CD4-positive, CD25-positive, alpha-beta regulatory T cell (primary cell): Measurements from ENCODE around the gene TPSG1. TPM values are rescaled to one million over a fixed set of nuclear protein-coding genes. Genes with fewer than 3 reads are reported as not detected.

Experiments
- ATAC-seq, 2 donors: fragments of 150-1000 bp; cut with Tn5 transposase; one replicate each; pipeline ENCODE4 v1.10.0; 2021; ENCODE audit warnings: low read depth in 2 of 2, moderate number of reproducible peaks in 2 of 2, moderate library complexity in 1 of 2
- DNase-seq, 3 donors: peaks; one replicate each; pipeline versions ENCODE4 v3.0.0 to v3.0.0-alpha.2; 2012 to 2022; ENCODE audit warnings: mixed read lengths in 1 of 3
- H3K27ac ChIP-seq: one replicate; pipeline ENCODE4 v1.7.0; 2013; ENCODE audit warnings: mild to moderate bottlenecking, low read length; ENCODE audit not compliant: insufficient read depth, poor library complexity, severe bottlenecking
- H3K27me3 ChIP-seq: one replicate; pipeline ENCODE4 v1.7.0; 2013; ENCODE audit warnings: low read length; ENCODE audit not compliant: control insufficient read depth, insufficient read depth
- H3K36me3 ChIP-seq: one replicate; pipeline ENCODE4 v1.7.0; 2013; ENCODE audit warnings: mild to moderate bottlenecking, low read length, moderate library complexity; ENCODE audit not compliant: control insufficient read depth, insufficient read depth
- H3K4me1 ChIP-seq: 2 replicates; pipeline ENCODE4 v1.7.0; 2013; ENCODE audit warnings: mild to moderate bottlenecking, low read length; ENCODE audit not compliant: insufficient read depth, control insufficient read depth, poor library complexity, severe bottlenecking
- H3K4me3 ChIP-seq: one replicate; pipeline ENCODE4 v1.7.0; 2013; ENCODE audit warnings: low read depth, mild to moderate bottlenecking, low read length, moderate library complexity
- H3K9me3 ChIP-seq, 2 experiments: 1 replicate in 1 of 2; 2 replicates in 1 of 2; pipeline ENCODE4 v1.7.0; 2013; ENCODE audit warnings: low read length in 2 of 2, mild to moderate bottlenecking in 1 of 2, moderate library complexity in 1 of 2; ENCODE audit not compliant: control insufficient read depth in 2 of 2
- H3K27ac Mint-ChIP-seq, 3 donors: one replicate each; pipeline ENCODE4 v1.8.0; 2020 to 2022; ENCODE audit warnings: mild to moderate bottlenecking in 3 of 3, mixed read lengths in 3 of 3, moderate library complexity in 2 of 3
- H3K27me3 Mint-ChIP-seq: one replicate; pipeline ENCODE4 v1.8.0; 2022; ENCODE audit warnings: mild to moderate bottlenecking, mixed read lengths
- H3K36me3 Mint-ChIP-seq: one replicate; pipeline ENCODE4 v1.8.0; 2020; ENCODE audit warnings: mixed read lengths
- H3K4me1 Mint-ChIP-seq, 4 donors: one replicate each; pipeline ENCODE4 v1.8.0; 2020 to 2022; ENCODE audit warnings: mixed read lengths in 4 of 4, mild to moderate bottlenecking in 1 of 4
- H3K4me3 Mint-ChIP-seq, 4 donors: one replicate each; pipeline ENCODE4 v1.8.0; 2020 to 2022; ENCODE audit warnings: mild to moderate bottlenecking in 4 of 4, mixed read lengths in 4 of 4, moderate library complexity in 3 of 4
- H3K9me3 Mint-ChIP-seq, 7 donors: one replicate each; pipeline ENCODE4 v1.8.0; 2020 to 2022; ENCODE audit warnings: mixed read lengths in 7 of 7, mild to moderate bottlenecking in 3 of 7, moderate library complexity in 2 of 7
- polyA plus RNA-seq, 4 donors: library from polyadenylated mRNA; unstranded; fragments of 300-500 nt; fragmentation: Illumina TruSeq; gene quantifications; one replicate each; pipeline ENCODE4 v1.2.3, GENCODE V29; 2021
- total RNA-seq: library from RNA; stranded (reverse); gene quantifications from one replicate; pipeline ENCODE4 v1.2.3, GENCODE V29; 2022

The TPSG1 gene
- total and polyA plus RNA-seq, 5 donors from 2014 or later: not detected

DNA sequence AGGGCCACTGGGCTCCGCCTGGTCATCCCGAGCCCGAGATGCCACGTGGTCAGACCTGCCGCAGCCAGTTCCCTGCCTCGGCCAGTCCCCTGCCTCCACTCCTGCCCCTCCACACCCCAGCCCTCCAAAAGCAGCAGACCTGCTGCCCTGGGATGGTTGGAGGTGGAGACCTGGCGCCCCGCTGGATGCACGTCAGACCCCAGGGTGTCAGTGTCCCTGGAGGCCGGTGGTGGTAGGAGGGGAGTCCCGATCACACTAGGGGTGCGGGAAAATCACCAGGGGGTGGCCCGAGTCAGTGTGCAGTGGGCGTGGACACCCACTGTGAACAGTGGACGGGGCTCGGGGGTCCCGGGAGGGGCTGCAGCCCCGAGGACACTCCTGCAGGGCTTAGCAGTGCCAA is 26.9 kb downstream of the TPSG1 start:
- no peak for DNase-seq
- no peak overlapping the region for H3K4me3 ChIP-seq
- no peak overlapping the region for H3K27ac Mint-ChIP-seq
- no peaks in the 10 kb centered on the region for H3K4me1 ChIP-seq
- peaks cover 0 to 3% (median 0%) of the 10 kb centered on the region in 7 donors for H3K9me3 Mint-ChIP-seq
- H3K4me1 Mint-ChIP-seq: peaks cover 0 to 17% (median 0%) of the 10 kb centered on the region in 4 donors
- no peak overlapping the region for H3K27ac ChIP-seq
- H3K4me3 Mint-ChIP-seq: no peak overlapping the region
- no peaks in the 10 kb centered on the region for H3K27me3 ChIP-seq
- peaks cover 1% of the 10 kb centered on the region for H3K27me3 Mint-ChIP-seq
- H3K9me3 ChIP-seq: no peaks in the 10 kb centered on the region
- H3K36me3 Mint-ChIP-seq: no peaks in the 10 kb centered on the region
- H3K36me3 ChIP-seq: no peaks in the 10 kb centered on the region
- no peak for ATAC-seq

DNA sequence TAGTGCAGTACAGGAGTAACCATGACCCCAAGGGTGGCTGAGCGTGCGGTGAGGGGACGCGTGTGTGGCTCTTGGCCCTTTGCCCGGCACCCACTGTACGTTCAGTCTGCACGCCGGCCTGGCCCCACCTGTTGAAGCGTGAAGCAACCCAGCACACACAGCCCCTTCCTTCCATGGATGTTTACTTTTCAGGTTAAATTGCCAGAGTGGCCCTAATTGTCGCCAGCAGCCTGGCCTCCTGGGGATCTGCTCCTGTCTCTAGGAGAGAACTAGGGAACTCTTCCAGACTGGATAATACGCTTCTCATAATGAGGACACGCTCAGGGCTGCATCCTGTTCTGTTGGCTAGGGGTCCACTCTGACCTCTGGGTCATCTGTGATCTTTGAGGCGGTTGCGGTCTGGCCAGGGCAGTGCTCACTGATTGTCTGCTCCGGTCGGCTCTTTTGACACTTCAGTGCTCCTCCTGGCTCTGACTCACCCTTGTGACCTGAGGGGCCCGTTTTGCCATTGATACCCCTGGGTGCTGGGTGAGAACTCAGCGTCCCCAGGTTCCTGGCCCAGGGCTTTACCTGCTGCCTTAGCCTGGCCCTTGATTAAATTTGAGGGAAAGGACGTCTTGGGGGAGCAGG is 27.7 kb downstream of the TPSG1 start:
- Mint-ChIP-seq H3K4me3 (no peak overlapping the region), H3K27ac (peak overlapping the region in 1 of 3 donors; percentile 23), H3K4me1 (peaks cover 0 to 17% (median 0%) of the 10 kb centered on the region in 4 donors), H3K27me3 (peaks cover 4% of the 10 kb centered on the region), H3K9me3 (peaks cover 0 to 3% (median 0%) of the 10 kb centered on the region in 7 donors), H3K36me3 (no peaks in the 10 kb centered on the region)
- DNase-seq (no peak), ATAC-seq (no peak)
- Histone ChIP-seq H3K36me3 (no peaks in the 10 kb centered on the region), H3K27me3 (no peaks in the 10 kb centered on the region), H3K4me1 (no peaks in the 10 kb centered on the region), H3K4me3 (no peak overlapping the region), H3K9me3 (no peaks in the 10 kb centered on the region), H3K27ac (no peak overlapping the region)

DNA sequence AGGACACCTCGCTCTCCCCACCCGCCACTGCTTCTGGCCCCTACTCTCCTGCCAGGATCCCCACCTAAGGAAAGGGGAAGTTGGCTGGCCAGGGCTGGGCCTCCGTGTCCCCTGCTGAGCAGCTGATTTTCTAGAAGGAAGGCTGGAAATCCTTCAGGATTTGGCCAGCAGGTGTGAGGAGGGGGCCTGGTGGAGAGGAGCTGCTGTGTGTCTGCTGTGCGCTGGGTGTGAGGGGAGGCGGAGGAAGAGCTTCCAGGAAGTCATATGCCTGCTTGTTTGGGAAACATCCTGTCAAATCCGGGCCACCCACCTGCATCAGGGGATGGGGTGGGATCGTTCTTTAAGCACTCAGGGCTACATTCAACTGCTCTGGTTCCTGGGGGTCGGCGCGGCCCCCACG is 28.6 kb downstream of the TPSG1 start:
- Mint-ChIP-seq H3K4me3 (peak overlapping the region in 1 of 4 donors; percentile 60), H3K27me3 (peaks cover 4% of the 10 kb centered on the region), H3K9me3 (peaks cover 0 to 3% (median 0%) of the 10 kb centered on the region in 7 donors), H3K36me3 (no peaks in the 10 kb centered on the region), H3K4me1 (peaks cover 0 to 17% (median 0%) of the 10 kb centered on the region in 4 donors), H3K27ac (no peak overlapping the region)
- H3K4me3 ChIP-seq: no peak overlapping the region
- no peaks in the 10 kb centered on the region for H3K36me3 ChIP-seq
- no peaks in the 10 kb centered on the region for H3K9me3 ChIP-seq
- no peaks in the 10 kb centered on the region for H3K27me3 ChIP-seq
- DNase-seq (peak in 1 of 3 donors; percentile 40), ATAC-seq (no peak)
- no peaks in the 10 kb centered on the region for H3K4me1 ChIP-seq
- no peak overlapping the region for H3K27ac ChIP-seq

DNA sequence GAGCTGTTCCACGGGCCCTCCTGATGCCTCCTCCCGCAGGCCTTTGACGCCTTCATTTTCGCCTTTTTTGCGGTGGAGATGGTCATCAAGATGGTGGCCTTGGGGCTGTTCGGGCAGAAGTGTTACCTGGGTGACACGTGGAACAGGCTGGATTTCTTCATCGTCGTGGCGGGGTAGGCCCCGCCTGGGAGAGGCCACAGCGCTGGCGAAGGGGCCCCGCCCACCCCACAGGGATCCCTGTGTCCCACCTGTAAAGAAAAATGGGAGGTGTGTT is 29.7 kb downstream of the TPSG1 start:
- DNase-seq: no peak
- Histone ChIP-seq H3K4me3 (no peak overlapping the region), H3K27ac (no peak overlapping the region), H3K9me3 (no peaks in the 10 kb centered on the region), H3K4me1 (no peaks in the 10 kb centered on the region), H3K27me3 (no peaks in the 10 kb centered on the region), H3K36me3 (no peaks in the 10 kb centered on the region)
- Mint-ChIP-seq H3K27me3 (peaks cover 4% of the 10 kb centered on the region), H3K4me3 (no peak overlapping the region), H3K36me3 (no peaks in the 10 kb centered on the region), H3K4me1 (peaks cover 0 to 17% (median 0%) of the 10 kb centered on the region in 4 donors), H3K27ac (no peak overlapping the region), H3K9me3 (peaks cover 0 to 3% (median 0%) of the 10 kb centered on the region in 7 donors)
- ATAC-seq: no peak

DNA sequence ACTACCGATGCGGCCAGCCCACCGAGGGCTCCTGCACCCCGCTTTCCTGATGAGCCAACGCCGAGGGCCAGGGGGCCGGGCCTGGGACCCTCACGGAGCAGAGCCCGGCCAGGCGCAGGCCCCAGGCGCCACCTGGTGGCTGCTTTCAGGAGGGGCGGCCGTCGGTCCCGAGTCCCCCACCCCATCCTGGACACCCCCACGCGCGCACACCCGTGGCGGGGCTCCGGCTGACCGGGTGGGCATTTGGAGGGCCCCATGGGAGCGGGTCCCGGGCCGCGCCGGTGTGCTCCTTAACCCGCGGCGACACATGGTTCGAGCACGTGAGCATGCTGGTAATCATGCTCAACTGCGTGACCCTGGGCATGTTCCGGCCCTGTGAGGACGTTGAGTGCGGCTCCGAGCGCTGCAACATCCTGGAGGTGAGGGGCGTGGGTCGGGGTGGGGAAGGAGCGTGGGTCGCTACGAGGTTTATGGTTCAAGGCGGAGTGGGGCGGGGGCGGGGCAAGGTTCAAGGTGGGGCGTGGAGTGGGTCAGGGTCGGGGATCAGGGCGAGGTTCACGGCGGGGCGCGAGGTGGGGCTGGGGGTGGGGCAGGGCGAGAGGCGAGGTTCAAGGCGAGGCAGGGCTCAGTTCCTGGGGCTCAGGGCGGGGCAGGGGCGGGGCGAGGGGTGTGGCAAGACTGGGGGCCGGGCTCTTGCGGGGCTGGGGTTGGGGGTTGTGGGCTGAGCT is 30.2 kb downstream of the TPSG1 start:
- Histone ChIP-seq H3K36me3 (no peaks in the 10 kb centered on the region), H3K9me3 (no peaks in the 10 kb centered on the region), H3K27ac (no peak overlapping the region), H3K27me3 (no peaks in the 10 kb centered on the region), H3K4me1 (no peaks in the 10 kb centered on the region), H3K4me3 (no peak overlapping the region)
- no peaks in the 10 kb centered on the region for H3K36me3 Mint-ChIP-seq
- peaks cover 0 to 16% (median 0%) of the 10 kb centered on the region in 4 donors for H3K4me1 Mint-ChIP-seq
- DNase-seq: no peak
- no peak overlapping the region for H3K27ac Mint-ChIP-seq
- no peak overlapping the region for H3K4me3 Mint-ChIP-seq
- peaks cover 0 to 3% (median 0%) of the 10 kb centered on the region in 7 donors for H3K9me3 Mint-ChIP-seq
- peaks cover 4% of the 10 kb centered on the region for H3K27me3 Mint-ChIP-seq
- no peak for ATAC-seq

DNA sequence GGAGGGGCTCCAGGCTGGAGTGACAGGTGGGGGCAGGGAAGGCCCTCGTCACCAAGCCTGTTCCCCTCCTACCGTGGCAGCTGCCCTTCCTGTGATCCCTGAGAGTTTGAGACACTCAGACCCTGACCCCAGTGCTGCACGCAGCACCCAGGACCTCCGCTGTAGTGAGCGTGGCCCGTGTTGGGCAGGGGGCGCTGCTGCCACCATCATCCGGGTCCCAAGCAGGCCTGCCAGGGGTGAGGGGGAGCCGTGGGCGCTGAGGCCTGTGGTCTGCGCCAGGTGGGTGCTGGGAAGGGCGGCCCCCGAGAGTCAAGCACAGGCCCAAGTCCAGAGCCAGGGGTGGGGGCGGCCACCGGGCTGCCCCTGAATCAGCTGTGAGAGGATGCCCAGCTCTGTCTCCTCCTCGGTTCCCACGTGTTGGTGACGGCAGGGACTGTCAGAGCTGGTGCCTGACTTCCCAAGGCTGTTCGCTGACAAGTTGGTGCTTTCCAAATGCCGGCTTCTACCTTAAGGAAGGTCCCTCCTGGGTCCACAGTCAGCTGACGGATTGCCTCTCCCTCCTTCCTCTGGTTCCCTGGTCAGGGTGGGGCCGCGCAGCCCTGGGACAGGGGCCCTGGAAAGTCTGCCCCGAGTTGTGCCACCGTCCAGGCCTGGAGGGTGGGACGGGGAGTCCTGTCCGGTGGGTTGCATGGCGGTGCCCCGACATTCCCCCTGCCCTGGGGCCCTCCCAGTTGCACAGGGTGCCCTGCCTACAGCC is 31.1 kb downstream of the TPSG1 start:
- Mint-ChIP-seq H3K9me3 (peaks cover 0 to 2% (median 0%) of the 10 kb centered on the region in 7 donors), H3K4me1 (peaks cover 0 to 15% (median 0%) of the 10 kb centered on the region in 4 donors), H3K36me3 (no peaks in the 10 kb centered on the region), H3K4me3 (no peak overlapping the region), H3K27ac (no peak overlapping the region), H3K27me3 (peaks cover 4% of the 10 kb centered on the region)
- Histone ChIP-seq H3K4me3 (no peak overlapping the region), H3K27ac (no peak overlapping the region), H3K27me3 (no peaks in the 10 kb centered on the region), H3K36me3 (no peaks in the 10 kb centered on the region), H3K9me3 (no peaks in the 10 kb centered on the region), H3K4me1 (no peaks in the 10 kb centered on the region)
- DNase-seq: no peak
- no peak for ATAC-seq

DNA sequence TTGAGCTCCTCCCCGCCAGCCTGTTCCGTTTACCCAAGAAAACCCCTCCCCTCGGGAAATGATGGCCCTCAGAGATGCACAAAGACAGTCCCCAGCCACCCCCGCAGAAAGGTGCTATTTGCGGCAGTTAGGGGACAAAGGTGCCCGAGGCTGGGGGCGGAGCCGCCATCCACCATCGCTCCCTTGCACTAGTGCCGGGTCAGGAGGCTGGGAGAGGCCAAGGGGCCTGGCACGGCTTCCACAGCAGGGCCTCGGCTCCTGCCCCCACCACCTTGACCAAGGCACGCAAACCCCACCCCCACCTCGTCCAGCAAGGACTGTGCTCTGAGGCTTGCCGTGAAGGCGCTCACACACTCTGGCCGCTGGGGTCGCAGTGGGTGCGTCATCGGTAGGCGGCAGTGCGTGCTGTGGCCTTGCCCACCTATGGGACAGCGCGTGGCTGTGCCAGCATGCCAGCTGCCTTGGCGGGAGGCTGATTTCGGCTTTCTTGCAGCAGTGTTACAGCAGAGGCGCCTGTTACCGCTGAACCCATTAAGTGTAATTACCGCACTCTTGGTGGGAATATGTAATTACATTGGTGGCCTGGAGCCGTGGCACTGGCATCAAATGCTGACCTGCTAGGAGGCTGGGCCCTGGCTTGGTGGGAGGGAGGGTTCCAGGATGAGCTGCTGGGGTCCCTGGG is 31.8 kb downstream of the TPSG1 start:
- H3K4me3 Mint-ChIP-seq: no peak overlapping the region
- H3K9me3 Mint-ChIP-seq: peaks cover 0 to 2% (median 0%) of the 10 kb centered on the region in 7 donors
- peaks cover 4% of the 10 kb centered on the region for H3K27me3 Mint-ChIP-seq
- ATAC-seq (no peak), DNase-seq (no peak)
- H3K4me1 Mint-ChIP-seq: peaks cover 0 to 15% (median 0%) of the 10 kb centered on the region in 4 donors
- no peaks in the 10 kb centered on the region for H3K36me3 Mint-ChIP-seq
- no peaks in the 10 kb centered on the region for H3K36me3 ChIP-seq
- no peaks in the 10 kb centered on the region for H3K27me3 ChIP-seq
- no peaks in the 10 kb centered on the region for H3K4me1 ChIP-seq
- H3K9me3 ChIP-seq: no peaks in the 10 kb centered on the region
- no peak overlapping the region for H3K27ac ChIP-seq
- H3K27ac Mint-ChIP-seq: peak overlapping the region in 1 of 3 donors; percentile 26
- H3K4me3 ChIP-seq: no peak overlapping the region
